PC-9 (cell line): ENCODE results near the gene IL17RB.

ENCODE experiments used
- EZH2 ChIP-seq: fragments of 200-600 bp; sonication (generic); IDR thresholded peaks from 2 replicates; pipeline ENCODE4 v1.8.0; 2017; ENCODE audit warnings: antibody characterized with exemption, low read depth
- TF ChIP-seq, protein P1 (sequence below): fragments of 200-600 bp; sonication (generic); conservative IDR thresholded peaks from 2 replicates; pipeline ENCODE4 v1.6.1; 2017; ENCODE audit warnings: mixed run types, antibody characterized with exemption, mild to moderate bottlenecking, moderate library complexity

DNA sequence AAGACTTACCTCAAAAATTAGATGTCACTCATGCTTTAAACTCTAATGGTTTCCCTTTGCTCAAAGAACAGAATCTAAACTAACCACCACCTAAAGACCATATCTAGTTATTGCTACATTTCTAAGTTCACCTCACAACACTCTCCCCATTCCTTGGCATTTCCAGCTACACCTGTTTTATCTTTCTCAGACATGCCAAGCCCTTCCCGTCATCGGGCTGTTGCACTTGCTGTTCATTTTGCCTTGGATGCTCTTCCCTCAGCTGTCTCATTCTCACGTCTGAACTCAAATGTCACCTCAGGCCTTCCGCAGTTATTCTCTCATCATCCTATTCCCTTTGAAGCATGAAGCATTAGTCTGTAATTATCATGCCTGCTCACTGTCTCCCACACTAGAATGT is 36.6 kb downstream of the IL17RB start:
- TF ChIP-seq, protein P1, sequence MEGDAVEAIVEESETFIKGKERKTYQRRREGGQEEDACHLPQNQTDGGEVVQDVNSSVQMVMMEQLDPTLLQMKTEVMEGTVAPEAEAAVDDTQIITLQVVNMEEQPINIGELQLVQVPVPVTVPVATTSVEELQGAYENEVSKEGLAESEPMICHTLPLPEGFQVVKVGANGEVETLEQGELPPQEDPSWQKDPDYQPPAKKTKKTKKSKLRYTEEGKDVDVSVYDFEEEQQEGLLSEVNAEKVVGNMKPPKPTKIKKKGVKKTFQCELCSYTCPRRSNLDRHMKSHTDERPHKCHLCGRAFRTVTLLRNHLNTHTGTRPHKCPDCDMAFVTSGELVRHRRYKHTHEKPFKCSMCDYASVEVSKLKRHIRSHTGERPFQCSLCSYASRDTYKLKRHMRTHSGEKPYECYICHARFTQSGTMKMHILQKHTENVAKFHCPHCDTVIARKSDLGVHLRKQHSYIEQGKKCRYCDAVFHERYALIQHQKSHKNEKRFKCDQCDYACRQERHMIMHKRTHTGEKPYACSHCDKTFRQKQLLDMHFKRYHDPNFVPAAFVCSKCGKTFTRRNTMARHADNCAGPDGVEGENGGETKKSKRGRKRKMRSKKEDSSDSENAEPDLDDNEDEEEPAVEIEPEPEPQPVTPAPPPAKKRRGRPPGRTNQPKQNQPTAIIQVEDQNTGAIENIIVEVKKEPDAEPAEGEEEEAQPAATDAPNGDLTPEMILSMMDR: no peak
- TF ChIP-seq EZH2: no peak
